Colonic mucosa (tissue), 4 donors: ENCODE data around the gene PRKCD. TPM values are rescaled to one million over a fixed set of nuclear protein-coding genes. Genes with fewer than 3 reads are reported as not detected.

Experiments used
- DNase-seq: peaks from one replicate; pipeline ENCODE4 v3.0.0-alpha.2; 2020
- H3K27ac ChIP-seq: fragments of 200-600 bp; one replicate; pipeline ENCODE4 v1.8.0; 2021
- H3K27me3 ChIP-seq: fragments of 200-600 bp; one replicate; pipeline ENCODE4 v1.8.0; 2021
- H3K36me3 ChIP-seq: fragments of 200-600 bp; one replicate; pipeline ENCODE4 v1.8.0; 2021
- H3K4me1 ChIP-seq: fragments of 200-600 bp; one replicate; pipeline ENCODE4 v1.8.0; 2021; ENCODE audit warnings: mild to moderate bottlenecking
- H3K4me3 ChIP-seq: fragments of 200-600 bp; one replicate; pipeline ENCODE4 v1.8.0; 2021
- H3K9ac ChIP-seq, 2 donors: one replicate each; pipeline ENCODE4 v1.7.0; 2013; ENCODE audit warnings: control low read depth in 2 of 2, low read depth in 2 of 2, low read length in 2 of 2
- H3K9me3 ChIP-seq: fragments of 200-600 bp; one replicate; pipeline ENCODE4 v1.8.0; 2021
- intact Hi-C: fragments of 100-400 bp; cut with DNase I; formaldehyde crosslinking; loops from one replicate; pipeline ENCODE4 v1.14.1; 2022
- total RNA-seq, 2 donors: library from RNA; stranded (reverse); fragmentation: NEBNext Ultra II Directional in 1 of 2; extraction: Animal tissue kit (Norgen Biotek cat#: 25700) in 1 of 2; gene quantifications; one replicate each; pipeline ENCODE4 v1.2.1, GENCODE V29; 2021
- TF ChIP-seq, protein P1 (sequence below): fragments of 200-600 bp; IDR thresholded peaks from one replicate; pipeline ENCODE4 v1.8.0; 2022; ENCODE audit warnings: antibody characterized with exemption, mild to moderate bottlenecking
- donor health status: healthy.
- donor health status: DM: no; HTN: no; CAD: no.
- donor health status: DM: no; HTN: no; CAD: no.

PRKCD gene
- total RNA-seq, 2 donors from 2014 or later = 58.9 to 75.0 TPM

DNA sequence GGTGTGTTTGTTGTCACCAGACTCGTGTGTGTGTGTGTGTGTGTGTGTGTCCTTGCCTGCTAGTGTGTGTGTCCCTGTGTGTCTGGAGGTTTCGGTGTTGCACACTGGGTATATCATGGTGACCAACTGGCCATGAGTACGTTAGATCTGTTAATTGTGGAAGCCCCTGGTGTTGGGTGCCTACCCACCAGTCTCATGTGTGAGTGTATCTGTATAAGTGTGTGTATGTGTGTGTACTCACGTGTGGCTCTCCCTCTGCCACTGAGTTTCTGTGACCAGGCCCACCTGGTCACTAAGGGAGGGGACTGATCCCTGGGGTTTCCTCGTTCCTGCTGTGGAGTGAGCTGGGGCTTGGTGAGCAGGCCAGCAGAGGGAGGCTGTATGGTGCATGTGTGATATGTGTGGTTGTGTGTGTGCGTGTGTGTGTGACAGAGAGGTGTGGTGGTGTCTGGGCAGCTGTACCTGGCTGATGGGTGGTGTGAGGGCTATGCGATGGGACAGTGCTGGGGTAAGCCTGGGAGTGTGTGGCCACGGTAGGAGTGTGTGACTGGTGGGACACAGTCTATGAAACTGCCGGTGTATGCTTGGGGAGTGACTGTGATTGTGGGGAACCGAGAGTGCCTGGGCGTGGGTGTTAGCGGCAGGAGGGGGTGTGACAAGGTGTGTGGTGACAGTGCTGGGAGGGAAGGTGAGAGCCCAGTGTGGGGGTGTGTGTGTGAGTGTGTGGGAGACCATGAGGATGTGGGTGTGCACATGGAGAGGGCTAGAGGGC lies 1.8 kb downstream of the PRKCD start:
- Histone ChIP-seq H3K9me3 (no peaks in the 10 kb centered on the region), H3K9ac (peak overlapping the region; percentile 61 to 95), H3K36me3 (no peaks in the 10 kb centered on the region), H3K27me3 (no peaks in the 10 kb centered on the region), H3K27ac (peak overlapping the region; percentile 81), H3K4me3 (peak overlapping the region; percentile 86), H3K4me1 (peaks cover 7% of the 10 kb centered on the region)
- TF ChIP-seq, protein P1, sequence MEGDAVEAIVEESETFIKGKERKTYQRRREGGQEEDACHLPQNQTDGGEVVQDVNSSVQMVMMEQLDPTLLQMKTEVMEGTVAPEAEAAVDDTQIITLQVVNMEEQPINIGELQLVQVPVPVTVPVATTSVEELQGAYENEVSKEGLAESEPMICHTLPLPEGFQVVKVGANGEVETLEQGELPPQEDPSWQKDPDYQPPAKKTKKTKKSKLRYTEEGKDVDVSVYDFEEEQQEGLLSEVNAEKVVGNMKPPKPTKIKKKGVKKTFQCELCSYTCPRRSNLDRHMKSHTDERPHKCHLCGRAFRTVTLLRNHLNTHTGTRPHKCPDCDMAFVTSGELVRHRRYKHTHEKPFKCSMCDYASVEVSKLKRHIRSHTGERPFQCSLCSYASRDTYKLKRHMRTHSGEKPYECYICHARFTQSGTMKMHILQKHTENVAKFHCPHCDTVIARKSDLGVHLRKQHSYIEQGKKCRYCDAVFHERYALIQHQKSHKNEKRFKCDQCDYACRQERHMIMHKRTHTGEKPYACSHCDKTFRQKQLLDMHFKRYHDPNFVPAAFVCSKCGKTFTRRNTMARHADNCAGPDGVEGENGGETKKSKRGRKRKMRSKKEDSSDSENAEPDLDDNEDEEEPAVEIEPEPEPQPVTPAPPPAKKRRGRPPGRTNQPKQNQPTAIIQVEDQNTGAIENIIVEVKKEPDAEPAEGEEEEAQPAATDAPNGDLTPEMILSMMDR = no peak
- intact Hi-C loops = no loop called here
- peak; percentile 46 for DNase-seq

DNA sequence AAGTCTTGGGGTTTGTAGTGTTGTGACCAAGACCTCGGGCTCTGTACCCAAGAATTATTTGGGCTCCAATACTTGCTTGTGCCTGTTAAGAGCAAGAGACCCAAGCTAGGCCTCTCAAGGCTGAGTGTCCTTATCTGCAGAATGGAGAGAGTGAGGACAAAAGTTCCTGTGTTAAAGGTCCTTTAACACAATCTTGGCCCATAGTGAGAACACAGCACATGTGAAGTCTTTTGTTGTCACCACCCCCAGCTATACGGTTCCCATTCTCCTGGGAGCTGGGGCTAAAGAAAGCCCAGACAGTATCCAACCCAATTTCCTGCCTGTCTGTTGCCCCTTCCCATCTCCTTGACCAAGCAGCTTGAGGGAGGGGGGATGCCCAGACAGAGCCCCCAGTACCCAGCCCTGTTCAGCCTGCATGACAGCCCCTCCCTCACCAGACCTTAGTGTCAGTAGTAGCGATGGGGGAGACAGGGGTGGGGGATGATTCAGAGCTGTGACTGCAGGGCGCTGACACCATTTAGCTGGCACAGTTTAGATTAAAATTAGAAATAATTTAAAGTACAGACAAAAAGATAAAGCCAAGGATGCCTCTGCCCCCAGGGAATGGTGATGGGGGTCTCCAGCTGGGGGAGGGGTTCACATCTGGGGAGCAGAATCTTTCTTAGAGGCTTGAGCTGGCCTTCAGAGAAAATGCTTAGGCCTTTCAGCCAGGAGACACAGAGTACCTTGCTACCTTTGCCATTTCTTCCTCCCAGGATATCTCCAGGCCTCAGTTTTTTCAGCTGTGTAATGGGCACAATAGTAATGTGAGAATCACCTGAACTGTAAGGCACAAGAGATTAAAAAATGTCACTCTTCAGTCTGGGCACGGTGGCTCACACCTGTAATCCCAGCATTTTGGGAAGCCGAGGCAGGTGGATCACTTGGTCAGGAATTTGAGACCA lies 2.7 kb downstream of the PRKCD start:
- no peak for DNase-seq
- no peaks in the 10 kb centered on the region for H3K9me3 ChIP-seq
- no peaks in the 10 kb centered on the region for H3K27me3 ChIP-seq
- peak overlapping the region in 1 of 2 donors; percentile 95 for H3K9ac ChIP-seq
- H3K27ac ChIP-seq = no peak overlapping the region
- TF ChIP-seq, protein P1 = no peak
- no peak overlapping the region for H3K4me3 ChIP-seq
- intact Hi-C loops = no loop called here
- H3K36me3 ChIP-seq = no peaks in the 10 kb centered on the region
- H3K4me1 ChIP-seq = peaks cover 7% of the 10 kb centered on the region

DNA sequence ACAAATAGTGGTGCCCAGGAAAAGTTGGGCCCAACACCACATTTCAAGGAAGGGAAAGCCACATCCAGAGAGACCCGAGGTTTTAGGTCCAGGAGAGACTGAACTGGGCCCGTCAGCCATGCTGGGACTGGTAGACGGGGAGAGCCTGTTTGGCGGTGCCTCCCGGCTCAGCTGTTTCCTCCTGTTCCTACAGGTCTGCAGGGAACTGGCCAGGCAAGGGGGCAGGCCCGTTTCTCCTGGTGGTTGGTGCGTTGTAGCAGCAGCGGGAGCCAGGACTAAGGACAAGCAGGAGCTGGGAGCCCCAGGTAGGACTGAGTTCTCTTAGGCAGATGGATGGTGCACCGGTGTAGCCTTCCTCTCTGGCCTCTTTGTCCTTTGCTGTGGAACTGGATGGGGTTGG lies 3.9 kb downstream of the PRKCD start:
- intact Hi-C loops = no loop called here
- Histone ChIP-seq H3K27me3 (no peaks in the 10 kb centered on the region), H3K9me3 (no peaks in the 10 kb centered on the region), H3K4me3 (no peak overlapping the region), H3K9ac (no peak overlapping the region), H3K4me1 (peaks cover 11% of the 10 kb centered on the region), H3K27ac (no peak overlapping the region), H3K36me3 (no peaks in the 10 kb centered on the region)
- DNase-seq = no peak
- TF ChIP-seq, protein P1 = no peak

DNA sequence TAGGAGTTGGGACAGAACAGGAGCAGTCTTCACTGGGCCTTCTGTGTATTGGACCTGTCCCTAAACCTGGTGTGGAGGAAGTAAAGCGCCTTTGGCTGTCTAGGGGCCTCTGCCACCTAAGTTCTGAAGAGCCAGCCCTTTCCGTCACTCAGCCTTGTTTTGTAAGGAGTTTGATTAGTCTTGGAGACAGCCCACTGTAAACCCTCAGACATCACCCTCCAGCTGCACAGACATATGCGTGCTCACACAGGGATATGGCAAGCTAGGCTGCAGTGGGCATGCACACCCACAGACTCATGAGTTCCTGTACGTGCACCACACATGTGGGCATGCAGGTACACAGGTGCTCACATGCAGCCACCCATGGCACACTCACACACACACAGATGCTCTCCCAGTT lies 5.2 kb downstream of the PRKCD start:
- H3K4me1 ChIP-seq = peaks cover 11% of the 10 kb centered on the region
- H3K36me3 ChIP-seq = no peaks in the 10 kb centered on the region
- H3K9me3 ChIP-seq = no peaks in the 10 kb centered on the region
- H3K9ac ChIP-seq = peak overlapping the region in 1 of 2 donors; percentile 53
- H3K27ac ChIP-seq = no peak overlapping the region
- TF ChIP-seq, protein P1 = no peak
- H3K27me3 ChIP-seq = no peaks in the 10 kb centered on the region
- H3K4me3 ChIP-seq = no peak overlapping the region
- intact Hi-C loops = no loop called here
- DNase-seq = no peak

DNA sequence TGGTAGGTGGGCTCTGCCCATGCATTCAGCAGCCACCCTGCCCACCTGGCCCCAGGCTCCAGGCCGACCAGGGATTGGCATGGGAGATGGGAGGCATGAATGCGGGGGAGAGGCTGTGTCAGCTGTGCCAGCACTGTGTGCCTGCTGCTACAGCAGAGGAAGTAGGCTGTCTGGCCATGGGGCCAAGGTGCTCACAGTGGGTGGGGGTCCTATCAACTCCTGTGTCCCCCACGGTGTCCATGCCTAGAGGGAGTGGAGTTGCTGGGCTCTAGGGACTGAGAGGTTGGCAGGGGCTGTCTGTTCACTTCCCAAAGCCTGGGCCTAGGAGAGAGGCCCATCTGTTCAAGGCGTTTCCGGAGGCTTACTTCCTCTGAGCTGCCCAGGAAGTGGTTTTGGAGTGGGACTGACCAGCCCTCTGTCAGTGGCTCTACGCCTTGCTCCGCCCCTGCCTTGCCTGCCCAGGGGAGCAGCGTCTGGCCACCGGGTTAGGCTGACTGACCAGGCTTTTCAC lies 5.8 kb downstream of the PRKCD start:
- Histone ChIP-seq H3K9me3 (no peaks in the 10 kb centered on the region), H3K9ac (peak overlapping the region in 1 of 2 donors; percentile 53), H3K36me3 (no peaks in the 10 kb centered on the region), H3K4me1 (peaks cover 11% of the 10 kb centered on the region), H3K27me3 (no peaks in the 10 kb centered on the region), H3K4me3 (no peak overlapping the region), H3K27ac (peak overlapping the region; percentile 27)
- intact Hi-C loops = no loop called here
- TF ChIP-seq, protein P1 = no peak
- no peak for DNase-seq
